GM12872 (cell line): ENCODE measurements around the gene INPP1.

ENCODE experiments used
- CTCF ChIP-seq: IDR thresholded peaks from 3 replicates; pipeline ENCODE4 v1.5.1; 2011; ENCODE audit warnings: low read depth, mild to moderate bottlenecking, low read length, moderate library complexity; ENCODE audit not compliant: insufficient read depth

The INPP1 gene

GRCh38 chr2:190343536-190344275 lies at the start of gene INPP1:
Gene INPP1, plus strand, starts transcription at chr2:190343589. Its CDS starts 16,514 bp downstream, at chr2:190360103.
- no peak for TF ChIP-seq CTCF

GRCh38 chr2:190301032-190301431 lies 42.4 kb upstream of the INPP1 start:
- no peak for TF ChIP-seq CTCF

- TF ChIP-seq CTCF = no peak
Measured at GRCh38 chr2:190302052-190302451, 41.3 kb upstream of the INPP1 start.

- no peak for TF ChIP-seq CTCF
Measured at GRCh38 chr2:190303647-190304046, 39.7 kb upstream of the INPP1 start.

GRCh38 chr2:190304404-190304803 lies 39.0 kb upstream of the INPP1 start:
- TF ChIP-seq CTCF = no peak

- no peak for TF ChIP-seq CTCF
Measured at GRCh38 chr2:190308031-190308430, 35.4 kb upstream of the INPP1 start.

- TF ChIP-seq CTCF = no peak
Measured at GRCh38 chr2:190311893-190312634, 31.3 kb upstream of the INPP1 start.
